K562 (cell line): ENCODE measurements around the gene SPATA31C2. TPM values are rescaled to one million over a fixed set of nuclear protein-coding genes. Genes with fewer than 3 reads are reported as not detected.
A peak's percentile ranks its signal among the peaks of the same experiment; 100 is the strongest.

Experiments used
- ATAC-seq: fragments of 200-7000 bp; cut with Tn5 transposase; 3 replicates; pipeline ENCODE4 v1.9.1; 2020; ENCODE audit warnings: moderate library complexity
- BruUV-seq: library from RNA; stranded (reverse); fragments of 400-500 nt; replicated peaks from 2 replicates; lab custom pipeline; 2021; lab: Mats Ljungman, UMichigan
- CTCF ChIA-PET: fragments of 300-600 bp; formaldehyde crosslinking; extraction: SDS; loops from one replicate; lab custom pipeline; 2021; ENCODE audit warnings: low intra/inter-chr PET ratio; lab: Yijun Ruan, JAX
- POLR2A ChIA-PET: fragments of 300-600, 350-650 bp; sonication (Branson Sonifier 250); formaldehyde crosslinking; extraction: SDS; loops from one replicate; lab custom pipeline; 2021; ENCODE audit warnings: antibody characterized with exemption, inconsistent platforms; lab: Yijun Ruan, JAX
- DNase-seq, 4 experiments: peaks; one replicate each; pipeline versions ENCODE4 v3.0.0 to v3.0.0-alpha.2; 2011 to 2018; ENCODE audit warnings: low spot score in 3 of 4, mixed read lengths in 3 of 4; ENCODE audit errors: extremely low read depth in 1 of 4
- FAIRE-seq: peaks from 2 replicates; lab custom pipeline; 2011; peaks lifted over from hg19 to GRCh38; lab: Jason Lieb, UNC
- H2AFZ ChIP-seq: 2 replicates; pipeline ENCODE4 v1.6.0; 2011; ENCODE audit warnings: low read depth, low read length, control low read depth, inconsistent platforms
- H3K27ac ChIP-seq: fragments of 200-600 bp; 3 replicates; pipeline ENCODE4 v1.8.0; 2011; ENCODE audit warnings: low read depth, mild to moderate bottlenecking, control low read depth, inconsistent platforms, low read length, moderate library complexity, mixed read lengths; ENCODE audit errors: extremely low read depth
- H3K27me3 ChIP-seq, 2 experiments: fragments of 300-600 bp in 1 of 2; 2 replicates in 1 of 2; 3 replicates in 1 of 2; pipeline versions ENCODE4 v1.6.0 to v1.8.0; 2011; ENCODE audit warnings: inconsistent platforms in 2 of 2, low read length in 2 of 2, mild to moderate bottlenecking in 1 of 2, mixed read lengths in 1 of 2, moderate library complexity in 1 of 2; ENCODE audit not compliant: control insufficient read depth in 2 of 2, insufficient read depth in 2 of 2
- H3K36me3 ChIP-seq: fragments of 300-600 bp; 3 replicates; pipeline ENCODE4 v1.8.0; 2011; ENCODE audit warnings: mild to moderate bottlenecking, low read length, inconsistent platforms; ENCODE audit not compliant: control insufficient read depth, insufficient read depth
- H3K4me1 ChIP-seq, 2 experiments: fragments of 200-600 bp in 1 of 2; replicated peaks in 1 of 2; 2 replicates in 1 of 2; 3 replicates in 1 of 2; pipeline versions ENCODE4 v1.5.1 to v1.8.0; 2011; ENCODE audit warnings: inconsistent platforms in 2 of 2, low read length in 2 of 2, mild to moderate bottlenecking in 1 of 2, mixed read lengths in 1 of 2, moderate library complexity in 1 of 2; ENCODE audit not compliant: control insufficient read depth in 2 of 2, insufficient read depth in 2 of 2
- H3K4me2 ChIP-seq: 2 replicates; pipeline ENCODE4 v1.6.1; 2011; ENCODE audit warnings: low read length, control low read depth, inconsistent platforms, mixed read lengths; ENCODE audit not compliant: insufficient read depth
- H3K4me3 ChIP-seq: fragments of 200-600 bp; sonication (generic), shearing (Covaris generic); 2 replicates; pipeline ENCODE4 v1.5.1; 2016; ENCODE audit warnings: control low read depth, inconsistent platforms
- H3K79me2 ChIP-seq: fragments of 200-600 bp; 3 replicates; pipeline ENCODE4 v1.8.0; 2011; ENCODE audit warnings: low read length, inconsistent platforms; ENCODE audit not compliant: control insufficient read depth, insufficient read depth
- H3K9ac ChIP-seq, 2 experiments: 2 replicates each; pipeline versions ENCODE4 v1.6.0 to v1.6.1; 2011; ENCODE audit warnings: low read depth in 2 of 2, low read length in 2 of 2, control low read depth in 1 of 2, inconsistent platforms in 1 of 2, mild to moderate bottlenecking in 1 of 2, mixed read lengths in 1 of 2; ENCODE audit not compliant: insufficient read depth in 1 of 2
- H3K9me1 ChIP-seq: one replicate; pipeline ENCODE4 v1.6.0; 2011; ENCODE audit warnings: inconsistent platforms, mild to moderate bottlenecking, low read length, moderate library complexity; ENCODE audit not compliant: control insufficient read depth, insufficient read depth
- H3K9me3 ChIP-seq: replicated peaks from 2 replicates; pipeline ENCODE4 v1.5.1; 2011; ENCODE audit warnings: low read depth, low read length, inconsistent platforms; ENCODE audit not compliant: control insufficient read depth, insufficient read depth
- H4K20me1 ChIP-seq: replicated peaks from 2 replicates; pipeline ENCODE4 v1.6.1; 2011; ENCODE audit warnings: low read length, inconsistent platforms, mixed read lengths; ENCODE audit not compliant: control insufficient read depth, insufficient read depth
- CBFA2T3 ChIP-seq: fragments of 450-650 bp; IDR thresholded peaks from 2 replicates; pipeline ENCODE4 v1.6.1; 2017
- CC2D1A ChIP-seq: fragments of 450-650 bp; IDR thresholded peaks from 2 replicates; pipeline ENCODE4 v1.6.1; 2017; ENCODE audit warnings: mild to moderate bottlenecking
- CHD1 ChIP-seq: fragments of 200-600 bp; sonication (generic); IDR thresholded peaks from one replicate; pipeline ENCODE4 v1.6.1; 2012; ENCODE audit warnings: mild to moderate bottlenecking, moderate library complexity, low read length, inconsistent platforms
- DDX20 ChIP-seq: fragments of 450-650 bp; IDR thresholded peaks from 2 replicates; pipeline ENCODE4 v1.6.1; 2016; ENCODE audit warnings: missing genetic modification characterization, low read depth, mild to moderate bottlenecking, missing compliant biosample characterization, moderate library complexity
- GABPB2 ChIP-seq: fragments of 250-450 bp; sonication (Bioruptor Pico); conservative IDR thresholded peaks from 2 replicates; pipeline ENCODE4 v1.5.1; 2021; ENCODE audit warnings: mild to moderate bottlenecking
- MCM7 ChIP-seq, 2 experiments: fragments of 450-650 bp; IDR thresholded peaks; 2 replicates each; pipeline ENCODE4 v1.6.1; 2016 to 2018
- MTF1 ChIP-seq: fragments of 250-450 bp; sonication (Bioruptor Pico); IDR thresholded peaks from 2 replicates; pipeline ENCODE4 v1.9.0; 2021; ENCODE audit warnings: moderate library complexity, mild to moderate bottlenecking, inconsistent platforms, borderline replicate concordance
- MYC ChIP-seq, 2 experiments: fragments of 250-450 bp in 1 of 2; sonication (Bioruptor Pico) in 1 of 2; IDR thresholded peaks; 2 replicates each; pipeline versions ENCODE4 v1.5.1 to v1.6.1; 2012 to 2021; ENCODE audit warnings: low read depth in 2 of 2, borderline replicate concordance in 1 of 2, improper control_type of control experiment in 1 of 2, low read length in 1 of 2, mild to moderate bottlenecking in 1 of 2, moderate library complexity in 1 of 2
- MYNN ChIP-seq, 2 experiments: sonication (generic); formaldehyde crosslinking in 1 of 2; IDR thresholded peaks; 2 replicates each; pipeline versions ENCODE4 v1.5.0 to v1.6.1; 2016 to 2020; ENCODE audit warnings: antibody characterized with exemption in 1 of 2, missing genetic modification reagents in 1 of 2
- SAFB2 ChIP-seq: fragments of 200-400 bp; formaldehyde crosslinking; IDR thresholded peaks from 2 replicates; pipeline ENCODE4 v1.6.1; 2018; ENCODE audit warnings: borderline replicate concordance, low read length, low read depth, moderate library complexity; ENCODE audit not compliant: severe bottlenecking
- SLC30A9 ChIP-seq: fragments of 250-450 bp; sonication (Bioruptor Pico); IDR thresholded peaks from 2 replicates; pipeline ENCODE4 v1.8.0; 2022; ENCODE audit warnings: mild to moderate bottlenecking, moderate library complexity
- TBL1XR1 ChIP-seq, 2 experiments: IDR thresholded peaks; 2 replicates each; pipeline ENCODE4 v1.6.1; 2012; ENCODE audit warnings: improper control_type of control experiment in 2 of 2, low read length in 2 of 2, mild to moderate bottlenecking in 1 of 2
- TEAD4 ChIP-seq, 2 experiments: sonication (generic) in 1 of 2; formaldehyde crosslinking in 1 of 2; IDR thresholded peaks; 2 replicates each; pipeline versions ENCODE4 v1.6.1 to v1.8.0; 2012 to 2022; ENCODE audit warnings: borderline replicate concordance in 1 of 2, inconsistent platforms in 1 of 2, low read length in 1 of 2, mild to moderate bottlenecking in 1 of 2, missing genetic modification reagents in 1 of 2
- ZEB2 ChIP-seq: fragments of 450-650 bp; IDR thresholded peaks from 2 replicates; pipeline ENCODE4 v1.6.1; 2016
- ZFP1 ChIP-seq: fragments of 450-650 bp; formaldehyde crosslinking; IDR thresholded peaks from 2 replicates; pipeline ENCODE4 v1.4.0; 2020; ENCODE audit warnings: mild to moderate bottlenecking, mixed read lengths
- ZKSCAN8 ChIP-seq: fragments of 200-800 bp; sonication (Bioruptor generic); IDR thresholded peaks from 2 replicates; pipeline ENCODE4 v1.6.1; 2016; ENCODE audit warnings: missing genetic modification characterization, missing compliant biosample characterization
- ZNF124 ChIP-seq: sonication (generic); formaldehyde crosslinking; IDR thresholded peaks from 2 replicates; pipeline ENCODE4 v1.8.1; 2022; ENCODE audit warnings: missing genetic modification reagents
- ZNF699 ChIP-seq: fragments of 250-450 bp; sonication (Bioruptor Pico); IDR thresholded peaks from 2 replicates; pipeline ENCODE4 v1.8.0; 2021; ENCODE audit warnings: mild to moderate bottlenecking, moderate library complexity; ENCODE audit not compliant: insufficient replicate concordance
- ZNF785 ChIP-seq: fragments of 250-450 bp; sonication (Bioruptor Pico); IDR thresholded peaks from 2 replicates; pipeline ENCODE4 v1.4.0; 2020; ENCODE audit warnings: mild to moderate bottlenecking
- WGBS: fragments of 100-300 bp; shearing (Covaris generic); methylation state at CpG from one replicate; pipeline ENCODE4 v1.1.6; 2016; ENCODE audit warnings: low coverage, mixed read lengths; ENCODE audit not compliant: insufficient coverage; ENCODE audit errors: missing lambda C conversion rate; 5-methylcytosine and 5-hydroxymethylcytosine counted together
- in situ Hi-C: fragments of 300-500 bp; cut with MboI; formaldehyde crosslinking; loops from 4 replicates; pipeline ENCODE4 v1.15.0; 2018; ENCODE audit warnings: inconsistent platforms, mixed read lengths
- intact Hi-C: fragments of 100-400 bp; cut with micrococcal nuclease; formaldehyde crosslinking; loops from 2 replicates; pipeline ENCODE4 v1.14.2; 2022
- polyA plus RNA-seq, 8 experiments: library from polyadenylated mRNA; depleted of rRNA in 4 of 8; stranded (reverse) in 5 of 8; unstranded in 3 of 8; fragments of >200 nt; fragmentation: Nextera tagmentation in 2 of 8; fragmentation: Illumina TruSeq in 1 of 8; extraction: Ambion mirVana in 2 of 8; extraction: Trizol in 1 of 8; gene quantifications; 2 replicates each; pipeline versions ENCODE4 v1.2.1 to v1.2.3, GENCODE V29; 2011 to 2014; ENCODE audit warnings: inconsistent platforms in 1 of 8, missing spikeins in 1 of 8
- total RNA-seq, 7 experiments: library from RNA; depleted of rRNA in 6 of 7; stranded (reverse); fragments of >200 nt in 6 of 7; fragmentation: Illumina TruSeq in 2 of 7; extraction: Trizol in 2 of 7; gene quantifications; 2 replicates each; pipeline versions ENCODE4 v1.2.1 to v1.2.3, GENCODE V29; 2011 to 2021; ENCODE audit warnings: low replicate concordance in 1 of 7
- TF ChIP-seq, protein P1 (sequence below), 3 experiments: fragments of 200-800 bp in 1 of 3; fragments of 250-450 bp in 1 of 3; fragments of 450-650 bp in 1 of 3; sonication (Bioruptor Pico) in 1 of 3; sonication (Bioruptor generic) in 1 of 3; formaldehyde crosslinking in 1 of 3; IDR thresholded peaks; 2 replicates each; pipeline versions ENCODE4 v1.6.1 to v1.8.0; 2016 to 2022; ENCODE audit warnings: mild to moderate bottlenecking in 2 of 3, missing genetic modification characterization in 2 of 3, missing compliant biosample characterization in 1 of 3, moderate library complexity in 1 of 3

The SPATA31C2 gene
- total and polyA plus RNA-seq, 9 of the 15 experiments (the other 6 are each of a cell fraction or from before 2014, with no cell fraction given): 0.04 to 0.27 (median 0.16) TPM

DNA sequence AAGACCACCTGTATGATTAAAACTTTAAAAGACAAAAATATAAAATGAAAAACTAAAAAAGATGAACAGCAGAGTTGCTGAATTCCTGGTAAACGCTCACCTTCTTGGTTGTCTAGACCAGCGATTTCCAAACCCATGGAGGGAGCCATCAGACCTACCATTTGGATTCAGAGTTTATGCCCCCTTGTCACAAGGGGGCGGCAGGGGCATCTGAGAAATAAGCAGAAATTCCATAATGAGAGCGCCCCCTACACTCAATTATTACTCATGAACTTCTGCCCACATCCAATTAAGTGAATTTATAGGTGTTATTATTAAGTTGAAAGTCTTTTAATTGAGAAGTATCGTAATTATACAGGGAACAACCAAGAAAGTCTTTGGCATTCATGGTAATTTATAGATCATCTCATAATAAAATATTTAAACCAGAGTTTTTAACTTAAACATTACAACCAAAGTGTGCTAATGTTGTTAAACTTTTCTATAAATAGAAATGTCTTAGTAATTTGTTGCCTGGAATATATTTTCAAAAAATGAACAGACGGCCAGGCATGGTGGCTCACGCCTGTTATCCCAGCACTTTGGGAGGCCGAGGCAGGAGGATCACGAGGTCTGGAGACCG lies 35.2 kb upstream of the SPATA31C2 start:
- Histone ChIP-seq H3K4me3 (no peak overlapping the region), H3K27ac (no peak overlapping the region), H3K9me1 (no peaks in the 10 kb centered on the region), H3K4me1 (no peaks in the 10 kb centered on the region), H3K27me3 (no peaks in the 10 kb centered on the region; a peak in 1 of 5 replicates), H3K9me3 (no peaks in the 10 kb centered on the region), H3K4me2 (no peak overlapping the region), H3K9ac (no peak overlapping the region), H3K79me2 (no peaks in the 10 kb centered on the region), H2AFZ (no peak overlapping the region), H3K36me3 (no peaks in the 10 kb centered on the region), H4K20me1 (no peaks in the 10 kb centered on the region)
- DNase-seq: peak; percentile 36 to 76 (median 42)
- in situ Hi-C loops (no loop called here), intact Hi-C loops (loop anchor here (5.0 to 10.0 kb wide), 3 partner anchors 211 to 404 kb away; partner anchors contain the start of gene SPIN1)
- POLR2A ChIA-PET: no interaction called here
- peak; percentile 84 for ATAC-seq
- peak; percentile 48 for FAIRE-seq
- WGBS: 11% methylated on average over 9 of the region's 10 CpGs
- CTCF ChIA-PET: interaction anchor here (0.7 to 1.2 kb wide), 4 partner anchors 22 to 827 kb away, joined by 4 to 8 read pairs (median 6); no protein-coding TSS in a partner anchor
- BruUV-seq: no TSS peak
- TF ChIP-seq, protein P1, sequence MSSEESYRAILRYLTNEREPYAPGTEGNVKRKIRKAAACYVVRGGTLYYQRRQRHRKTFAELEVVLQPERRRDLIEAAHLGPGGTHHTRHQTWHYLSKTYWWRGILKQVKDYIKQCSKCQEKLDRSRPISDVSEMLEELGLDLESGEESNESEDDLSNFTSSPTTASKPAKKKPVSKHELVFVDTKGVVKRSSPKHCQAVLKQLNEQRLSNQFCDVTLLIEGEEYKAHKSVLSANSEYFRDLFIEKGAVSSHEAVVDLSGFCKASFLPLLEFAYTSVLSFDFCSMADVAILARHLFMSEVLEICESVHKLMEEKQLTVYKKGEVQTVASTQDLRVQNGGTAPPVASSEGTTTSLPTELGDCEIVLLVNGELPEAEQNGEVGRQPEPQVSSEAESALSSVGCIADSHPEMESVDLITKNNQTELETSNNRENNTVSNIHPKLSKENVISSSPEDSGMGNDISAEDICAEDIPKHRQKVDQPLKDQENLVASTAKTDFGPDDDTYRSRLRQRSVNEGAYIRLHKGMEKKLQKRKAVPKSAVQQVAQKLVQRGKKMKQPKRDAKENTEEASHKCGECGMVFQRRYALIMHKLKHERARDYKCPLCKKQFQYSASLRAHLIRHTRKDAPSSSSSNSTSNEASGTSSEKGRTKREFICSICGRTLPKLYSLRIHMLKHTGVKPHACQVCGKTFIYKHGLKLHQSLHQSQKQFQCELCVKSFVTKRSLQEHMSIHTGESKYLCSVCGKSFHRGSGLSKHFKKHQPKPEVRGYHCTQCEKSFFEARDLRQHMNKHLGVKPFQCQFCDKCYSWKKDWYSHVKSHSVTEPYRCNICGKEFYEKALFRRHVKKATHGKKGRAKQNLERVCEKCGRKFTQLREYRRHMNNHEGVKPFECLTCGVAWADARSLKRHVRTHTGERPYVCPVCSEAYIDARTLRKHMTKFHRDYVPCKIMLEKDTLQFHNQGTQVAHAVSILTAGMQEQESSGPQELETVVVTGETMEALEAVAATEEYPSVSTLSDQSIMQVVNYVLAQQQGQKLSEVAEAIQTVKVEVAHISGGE (CRISPR knock-in tag; IDR thresholded peaks at IDR 0.05): no peak
- TF ChIP-seq ZNF124 (CRISPR knock-in tag): no peak
- no peak for TF ChIP-seq ZNF699 (CRISPR knock-in tag)
- TF ChIP-seq MYC (IDR thresholded peaks at IDR 0.05; ENCODE audit: low read depth, low read length): no peak
- TF ChIP-seq MYC (CRISPR knock-in tag; IDR thresholded peaks at IDR 0.05; ENCODE audit: borderline replicate concordance, low read depth): no peak
- TF ChIP-seq CHD1: no peak
- no peak for TF ChIP-seq ZNF785 (CRISPR knock-in tag)
- peak; percentile 56; the same call in 1 of the 2 replicates for TF ChIP-seq TEAD4 (IDR thresholded peaks at IDR 0.05; ENCODE audit: low read length)
- no peak for TF ChIP-seq TEAD4 (CRISPR knock-in tag; IDR thresholded peaks at IDR 0.05; ENCODE audit: borderline replicate concordance)
- TF ChIP-seq MCM7 (IDR thresholded peaks at IDR 0.05): no peak
- no peak for TF ChIP-seq MYNN (IDR thresholded peaks at IDR 0.05)
- no peak for TF ChIP-seq MYNN (CRISPR knock-in tag; IDR thresholded peaks at IDR 0.05)
- TF ChIP-seq ZEB2: no peak
- TF ChIP-seq CC2D1A: no peak
- no peak for TF ChIP-seq CBFA2T3
- no peak for TF ChIP-seq SAFB2
- TF ChIP-seq DDX20 (tag): no peak
- no peak for TF ChIP-seq TBL1XR1 (IDR thresholded peaks at IDR 0.05; ENCODE audit: low read length in 2 of 2)
- TF ChIP-seq SLC30A9: no peak
- no peak for TF ChIP-seq ZFP1 (CRISPR knock-in tag)
- no peak for TF ChIP-seq ZKSCAN8 (CRISPR knock-in tag)
- TF ChIP-seq MTF1 (CRISPR knock-in tag): no peak
- no peak for TF ChIP-seq GABPB2 (CRISPR knock-in tag)
